Measurements from ENCODE around the gene RGS19.

RGS19 gene

GRCh38 chr20:64077876-64078551, 1.3 kb downstream of the RGS19 start:
- no peak for DNase-seq (ENCODE audit: low read depth in 2 of 3, low spot score in 2 of 3)

- no peak for DNase-seq (ENCODE audit: low read depth in 2 of 3, low spot score in 2 of 3)
These were observed 1.8 kb downstream of the RGS19 start for GRCh38 chr20:64077541-64077875.

- no peak for DNase-seq (ENCODE audit: low read depth in 2 of 3, low spot score in 2 of 3)
These were observed 2.2 kb downstream of the RGS19 start for GRCh38 chr20:64077094-64077493.

GRCh38 chr20:64076061-64076997, 3.0 kb downstream of the RGS19 start:
- no peak for DNase-seq (ENCODE audit: low read depth in 2 of 3, low spot score in 2 of 3)

- no peak for DNase-seq (ENCODE audit: low read depth in 2 of 3, low spot score in 2 of 3)
These were observed 3.8 kb downstream of the RGS19 start for GRCh38 chr20:64075556-64075955.

- DNase-seq (ENCODE audit: low read depth in 2 of 3, low spot score in 2 of 3) = no peak
These were observed 4.4 kb downstream of the RGS19 start for GRCh38 chr20:64074963-64075362.

- DNase-seq (ENCODE audit: low read depth in 2 of 3, low spot score in 2 of 3) = no peak
These were observed 5.0 kb downstream of the RGS19 start for GRCh38 chr20:64074184-64074789.

GRCh38 chr20:64073476-64074183, 5.7 kb downstream of the RGS19 start:
- no peak for DNase-seq (ENCODE audit: low read depth in 2 of 3, low spot score in 2 of 3)

- DNase-seq (ENCODE audit: low read depth in 2 of 3, low spot score in 2 of 3) = no peak
These were observed 6.7 kb downstream of the RGS19 start for GRCh38 chr20:64072498-64073063.

GRCh38 chr20:64071341-64072332, 7.7 kb downstream of the RGS19 start:
- DNase-seq (ENCODE audit: low read depth in 2 of 3, low spot score in 2 of 3) = no peak

- DNase-seq (ENCODE audit: low read depth in 2 of 3, low spot score in 2 of 3) = no peak
These were observed 8.9 kb downstream of the RGS19 start for GRCh38 chr20:64070244-64070993.

- DNase-seq (ENCODE audit: low read depth in 2 of 3, low spot score in 2 of 3) = no peak
These were observed 9.6 kb downstream of the RGS19 start for GRCh38 chr20:64069614-64070243.

GRCh38 chr20:64069209-64069613, 10.1 kb downstream of the RGS19 start:
- DNase-seq (ENCODE audit: low read depth in 2 of 3, low spot score in 2 of 3) = no peak

GRCh38 chr20:64068386-64069208, 10.7 kb downstream of the RGS19 start:
- DNase-seq (ENCODE audit: low read depth in 2 of 3, low spot score in 2 of 3) = no peak

GRCh38 chr20:64067733-64068307, 11.5 kb downstream of the RGS19 start:
- DNase-seq (ENCODE audit: low read depth in 2 of 3, low spot score in 2 of 3) = no peak

- DNase-seq (ENCODE audit: low read depth in 2 of 3, low spot score in 2 of 3) = no peak
These were observed 12.2 kb downstream of the RGS19 start for GRCh38 chr20:64067005-64067632.

- DNase-seq (ENCODE audit: low read depth in 2 of 3, low spot score in 2 of 3) = peak in 2 of 3 experiments; percentile 46 to 52
These were observed 13.4 kb downstream of the RGS19 start for GRCh38 chr20:64065974-64066343.
